COLO668 (cell line): ENCODE measurements around the gene FSTL5.

Source experiments
- DNase-seq: peaks from one replicate; lab custom pipeline; 2025; ENCODE audit not compliant: unreplicated experiment; lab: John Stamatoyannopoulos, UW

Gene FSTL5

GRCh38 chr4:161714931-161715330 lies 448.9 kb downstream of the FSTL5 start:
- DNase-seq = no peak

GRCh38 chr4:161714022-161714751 lies 449.6 kb downstream of the FSTL5 start:
- no peak for DNase-seq

GRCh38 chr4:161704653-161705052 lies 459.1 kb downstream of the FSTL5 start:
- no peak for DNase-seq

- no peak for DNase-seq
Observed at GRCh38 chr4:161704040-161704439, 459.8 kb downstream of the FSTL5 start.

GRCh38 chr4:161702287-161702686 lies 461.5 kb downstream of the FSTL5 start:
- no peak for DNase-seq

GRCh38 chr4:161696944-161697343 lies 466.9 kb downstream of the FSTL5 start:
- no peak for DNase-seq

GRCh38 chr4:161680146-161680545 lies 483.7 kb downstream of the FSTL5 start:
- DNase-seq = no peak

- DNase-seq = no peak
Observed at GRCh38 chr4:161664740-161665139, 499.1 kb downstream of the FSTL5 start.

GRCh38 chr4:161663844-161664243 lies 500.0 kb downstream of the FSTL5 start:
- DNase-seq = no peak

- DNase-seq = no peak
Observed at GRCh38 chr4:161658676-161659075, 505.1 kb downstream of the FSTL5 start.

GRCh38 chr4:161657616-161658015 lies 506.2 kb downstream of the FSTL5 start:
- no peak for DNase-seq

GRCh38 chr4:161656594-161656993 lies 507.2 kb downstream of the FSTL5 start:
- no peak for DNase-seq

GRCh38 chr4:161655148-161655547 lies 508.7 kb downstream of the FSTL5 start:
- no peak for DNase-seq

- no peak for DNase-seq
Observed at GRCh38 chr4:161653697-161654096, 510.1 kb downstream of the FSTL5 start.

- DNase-seq = no peak
Observed at GRCh38 chr4:161651586-161651985, 512.2 kb downstream of the FSTL5 start.

GRCh38 chr4:161650812-161651211 lies 513.0 kb downstream of the FSTL5 start:
- DNase-seq = no peak

GRCh38 chr4:161647757-161648156 lies 516.0 kb downstream of the FSTL5 start:
- no peak for DNase-seq

GRCh38 chr4:161642708-161643107 lies 521.1 kb downstream of the FSTL5 start:
- no peak for DNase-seq

- no peak for DNase-seq
Observed at GRCh38 chr4:161629694-161630441, 533.9 kb downstream of the FSTL5 start.

- no peak for DNase-seq
Observed at GRCh38 chr4:161604516-161605300, 559.1 kb downstream of the FSTL5 start.

- no peak for DNase-seq
Observed at GRCh38 chr4:161601011-161601410, 562.8 kb downstream of the FSTL5 start.
